Smooth muscle cell (in vitro differentiated cells): Measurements from ENCODE around the gene FAM120A. TPM values are rescaled to one million over a fixed set of nuclear protein-coding genes. Genes with fewer than 3 reads are reported as not detected.
A peak's percentile ranks its signal among the peaks of the same experiment; 100 is the strongest.

ENCODE experiments used
- DNase-seq: peaks from one replicate; lab custom pipeline; 2025; ENCODE audit not compliant: unreplicated experiment; lab: John Stamatoyannopoulos, UW
- H2AFZ ChIP-seq: fragments of 200-600 bp; sonication (generic); 2 replicates; pipeline ENCODE4 v1.6.0; 2016; ENCODE audit warnings: antibody characterized with exemption, low read depth, mild to moderate bottlenecking
- H3F3A ChIP-seq: fragments of 200-600 bp; sonication (generic); 2 replicates; pipeline ENCODE4 v1.6.0; 2017; ENCODE audit warnings: antibody characterized with exemption, low read depth
- H3K27ac ChIP-seq: fragments of 200-600 bp; sonication (generic); 2 replicates; pipeline ENCODE4 v1.5.1; 2016; ENCODE audit warnings: low read depth, mild to moderate bottlenecking
- H3K27me3 ChIP-seq: fragments of 200-600 bp; sonication (generic); 2 replicates; pipeline ENCODE4 v1.6.1; 2016; ENCODE audit warnings: low read depth, mild to moderate bottlenecking
- H3K36me3 ChIP-seq: fragments of 200-600 bp; sonication (generic); 2 replicates; pipeline ENCODE4 v1.5.1; 2016; ENCODE audit warnings: low read depth
- H3K4me1 ChIP-seq: fragments of 200-600 bp; sonication (generic); 2 replicates; pipeline ENCODE4 v1.5.1; 2016; ENCODE audit warnings: low read depth
- H3K4me2 ChIP-seq: fragments of 200-600 bp; sonication (generic); 2 replicates; pipeline ENCODE4 v1.6.0; 2016; ENCODE audit warnings: mild to moderate bottlenecking
- H3K4me3 ChIP-seq: fragments of 200-600 bp; sonication (generic); 2 replicates; pipeline ENCODE4 v1.5.1; 2016; ENCODE audit warnings: mild to moderate bottlenecking
- H3K79me2 ChIP-seq: fragments of 200-600 bp; sonication (generic); 2 replicates; pipeline ENCODE4 v1.6.0; 2016; ENCODE audit warnings: low read depth, mild to moderate bottlenecking
- H3K9ac ChIP-seq: fragments of 200-600 bp; sonication (generic); 2 replicates; pipeline ENCODE4 v1.6.0; 2016; ENCODE audit warnings: low read depth
- H3K9me3 ChIP-seq: fragments of 200-600 bp; sonication (generic); replicated peaks from 2 replicates; pipeline ENCODE4 v1.5.1; 2016; ENCODE audit warnings: low read depth
- H4K20me1 ChIP-seq: fragments of 200-600 bp; sonication (generic); 2 replicates; pipeline ENCODE4 v1.6.0; 2016; ENCODE audit warnings: low read depth
- CTCF ChIP-seq: fragments of 200-600 bp; sonication (generic); IDR thresholded peaks from 2 replicates; pipeline ENCODE4 v1.5.1; 2017; ENCODE audit warnings: borderline replicate concordance, mild to moderate bottlenecking, antibody characterized with exemption; ENCODE audit not compliant: insufficient read depth, poor library complexity, severe bottlenecking
- WGBS: methylation state at CpG from one replicate; pipeline ENCODE4 v1.1.7; 2016; ENCODE audit warnings: low lambda C conversion rate; 5-methylcytosine and 5-hydroxymethylcytosine counted together
- polyA plus RNA-seq: library from polyadenylated mRNA; unstranded; fragments of >200 nt; fragmentation: Nextera tagmentation; extraction: Ambion mirVana; gene quantifications from 2 replicates; pipeline ENCODE4 v1.2.1, GENCODE V29; 2016
- total RNA-seq: library from RNA; depleted of rRNA; stranded (reverse); fragments of >200 nt; gene quantifications from 2 replicates; pipeline ENCODE4 v1.2.3, GENCODE V29; 2014

FAM120A gene
- total and polyA plus RNA-seq, 2 experiments from 2014 or later, result 14.4 to 47.2 TPM

GRCh38 chr9:93566408-93567270 is 115.2 kb downstream of the FAM120A start:
- Histone ChIP-seq H2AFZ (peak overlapping the region; percentile 70), H3K79me2 (no peaks in the 10 kb centered on the region), H3K4me3 (peak overlapping the region; percentile 54), H3K9ac (peak overlapping the region; percentile 85), H4K20me1 (no peaks in the 10 kb centered on the region), H3F3A (peaks cover 17% of the 10 kb centered on the region), H3K4me1 (peaks cover 11% of the 10 kb centered on the region), H3K36me3 (peaks cover 10% of the 10 kb centered on the region), H3K27me3 (no peaks in the 10 kb centered on the region), H3K27ac (peak overlapping the region; percentile 88), H3K9me3 (no peaks in the 10 kb centered on the region), H3K4me2 (peak overlapping the region; percentile 87)
- 15% methylated on average over 65 of the region's 69 CpGs for WGBS
- peak; percentile 98 for DNase-seq
- peak; percentile 93 for TF ChIP-seq CTCF

- no peak for DNase-seq
- peaks cover 11% of the 10 kb centered on the region for H3K4me1 ChIP-seq
- WGBS, result 88% methylated on average over 15 of the region's 15 CpGs
- no peak for TF ChIP-seq CTCF
- H2AFZ ChIP-seq, result no peak overlapping the region
- peak overlapping the region; percentile 88 for H3K27ac ChIP-seq
- peaks cover 5% of the 10 kb centered on the region for H3K36me3 ChIP-seq
- H3K9ac ChIP-seq, result peak overlapping the region; percentile 85
- H3K4me3 ChIP-seq, result peak overlapping the region; percentile 54
- no peaks in the 10 kb centered on the region for H4K20me1 ChIP-seq
- H3K9me3 ChIP-seq, result no peaks in the 10 kb centered on the region
- H3K79me2 ChIP-seq, result no peaks in the 10 kb centered on the region
- peak overlapping the region; percentile 87 for H3K4me2 ChIP-seq
- H3K27me3 ChIP-seq, result no peaks in the 10 kb centered on the region
- peaks cover 17% of the 10 kb centered on the region for H3F3A ChIP-seq
Measured at GRCh38 chr9:93567271-93567959, 115.9 kb downstream of the FAM120A start.

- 97% methylated on average over 5 of the region's 5 CpGs for WGBS
- Histone ChIP-seq H3K4me1 (peaks cover 11% of the 10 kb centered on the region), H3K4me3 (no peak overlapping the region), H3K79me2 (no peaks in the 10 kb centered on the region), H4K20me1 (no peaks in the 10 kb centered on the region), H3K4me2 (no peak overlapping the region), H3F3A (peaks cover 17% of the 10 kb centered on the region), H3K27ac (no peak overlapping the region), H3K9me3 (no peaks in the 10 kb centered on the region), H2AFZ (no peak overlapping the region), H3K27me3 (no peaks in the 10 kb centered on the region), H3K9ac (no peak overlapping the region), H3K36me3 (peaks cover 5% of the 10 kb centered on the region)
- no peak for DNase-seq
- TF ChIP-seq CTCF, result no peak
Measured at GRCh38 chr9:93568169-93568568, 116.7 kb downstream of the FAM120A start.
